Testis (tissue), 2 donors: ENCODE measurements around the gene STK33.

Experiments used
- CTCF ChIP-seq, 3 experiments: fragments of 450-650 bp in 2 of 3; fragments of 200-600 bp in 1 of 3; sonication (generic) in 1 of 3; IDR thresholded peaks; one replicate each; pipeline ENCODE4 v1.5.1; 2016 to 2019; ENCODE audit warnings: antibody characterized with exemption in 3 of 3, mild to moderate bottlenecking in 2 of 3, moderate library complexity in 1 of 3
- POLR2A ChIP-seq: fragments of 450-650 bp; IDR thresholded peaks from one replicate; pipeline ENCODE4 v1.6.1; 2017; ENCODE audit warnings: antibody characterized with exemption, mild to moderate bottlenecking, moderate library complexity

GRCh38 chr11:8558436-8558835 lies 35.6 kb downstream of the STK33 start:
- no peak for TF ChIP-seq POLR2A
- no peak for TF ChIP-seq CTCF (IDR thresholded peaks at IDR 0.05)
